ENCODE results near the gene OSBPL5.

OSBPL5 gene

DNA sequence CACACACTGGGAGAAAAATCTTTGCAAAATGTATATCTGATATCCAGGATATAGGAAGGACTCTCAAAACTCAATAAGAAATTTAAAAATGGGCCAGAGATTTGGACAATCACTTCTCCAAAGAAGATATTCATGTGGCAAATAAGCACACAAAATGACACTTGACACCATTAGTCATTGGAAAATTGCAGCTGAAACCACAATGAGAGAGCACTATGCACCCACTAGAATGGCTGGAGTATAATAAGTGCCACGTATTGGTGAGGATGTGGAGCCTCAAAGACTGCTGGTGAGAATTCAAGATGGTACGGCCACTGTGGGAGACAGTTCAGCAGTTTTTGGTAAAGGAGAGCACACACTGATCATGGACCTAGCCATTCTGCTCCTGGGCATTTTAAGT is 12.8 kb upstream of the OSBPL5 start:
- no peak overlapping the region for H3K27ac ChIP-seq
- TF ChIP-seq ZFX (IDR thresholded peaks at IDR 0.05; ENCODE audit: borderline replicate concordance): no peak
- TF ChIP-seq, protein P1, sequence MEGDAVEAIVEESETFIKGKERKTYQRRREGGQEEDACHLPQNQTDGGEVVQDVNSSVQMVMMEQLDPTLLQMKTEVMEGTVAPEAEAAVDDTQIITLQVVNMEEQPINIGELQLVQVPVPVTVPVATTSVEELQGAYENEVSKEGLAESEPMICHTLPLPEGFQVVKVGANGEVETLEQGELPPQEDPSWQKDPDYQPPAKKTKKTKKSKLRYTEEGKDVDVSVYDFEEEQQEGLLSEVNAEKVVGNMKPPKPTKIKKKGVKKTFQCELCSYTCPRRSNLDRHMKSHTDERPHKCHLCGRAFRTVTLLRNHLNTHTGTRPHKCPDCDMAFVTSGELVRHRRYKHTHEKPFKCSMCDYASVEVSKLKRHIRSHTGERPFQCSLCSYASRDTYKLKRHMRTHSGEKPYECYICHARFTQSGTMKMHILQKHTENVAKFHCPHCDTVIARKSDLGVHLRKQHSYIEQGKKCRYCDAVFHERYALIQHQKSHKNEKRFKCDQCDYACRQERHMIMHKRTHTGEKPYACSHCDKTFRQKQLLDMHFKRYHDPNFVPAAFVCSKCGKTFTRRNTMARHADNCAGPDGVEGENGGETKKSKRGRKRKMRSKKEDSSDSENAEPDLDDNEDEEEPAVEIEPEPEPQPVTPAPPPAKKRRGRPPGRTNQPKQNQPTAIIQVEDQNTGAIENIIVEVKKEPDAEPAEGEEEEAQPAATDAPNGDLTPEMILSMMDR (IDR thresholded peaks at IDR 0.05): no peak

- no peak for TF ChIP-seq ZFX (IDR thresholded peaks at IDR 0.05; ENCODE audit: borderline replicate concordance)
- TF ChIP-seq, protein P1 (IDR thresholded peaks at IDR 0.05): no peak
- no peak overlapping the region for H3K27ac ChIP-seq
These were observed 11.4 kb upstream of the OSBPL5 start for GRCh38 chr11:3176487-3176886.

GRCh38 chr11:3175194-3175593 is 10.1 kb upstream of the OSBPL5 start:
- H3K27ac ChIP-seq: no peak overlapping the region
- no peak for TF ChIP-seq ZFX (IDR thresholded peaks at IDR 0.05; ENCODE audit: borderline replicate concordance)
- TF ChIP-seq, protein P1 (IDR thresholded peaks at IDR 0.05): no peak

DNA sequence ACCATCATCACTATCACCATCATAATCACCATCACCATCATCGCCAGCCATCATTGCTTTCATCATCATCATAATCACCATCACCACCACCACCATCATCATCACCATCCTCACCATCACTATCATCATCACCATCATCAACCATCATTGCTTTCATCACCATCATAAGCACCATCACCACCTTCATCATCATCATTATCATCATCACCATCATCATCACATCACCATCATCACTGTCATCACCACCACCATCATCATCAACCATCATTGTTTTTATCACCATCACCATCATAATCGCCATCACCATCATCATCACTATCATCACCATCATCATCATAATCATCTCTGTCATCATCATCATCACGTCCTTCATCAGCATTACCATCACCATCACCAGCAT is 9.3 kb upstream of the OSBPL5 start:
- TF ChIP-seq, protein P1 (IDR thresholded peaks at IDR 0.05): no peak
- TF ChIP-seq ZFX (IDR thresholded peaks at IDR 0.05; ENCODE audit: borderline replicate concordance): no peak
- no peak overlapping the region for H3K27ac ChIP-seq

DNA sequence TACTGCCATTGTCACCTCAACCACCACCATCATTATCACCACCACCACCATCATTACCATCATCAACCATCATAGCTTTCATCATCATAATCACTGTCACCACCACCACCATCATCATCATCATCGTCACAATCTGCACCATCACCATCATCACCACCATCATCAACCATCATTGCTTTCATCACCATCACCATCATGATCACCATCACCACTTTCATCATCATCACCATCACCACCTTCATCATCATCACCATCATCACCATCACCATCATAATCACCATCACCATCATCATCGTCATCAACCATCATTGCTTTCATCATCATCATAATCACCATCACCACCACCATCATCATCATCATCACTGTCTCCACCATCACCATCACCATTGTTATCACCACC is 8.7 kb upstream of the OSBPL5 start:
- TF ChIP-seq, protein P1 (IDR thresholded peaks at IDR 0.05): no peak
- no peak for TF ChIP-seq ZFX (IDR thresholded peaks at IDR 0.05; ENCODE audit: borderline replicate concordance)
- H3K27ac ChIP-seq: no peak overlapping the region

DNA sequence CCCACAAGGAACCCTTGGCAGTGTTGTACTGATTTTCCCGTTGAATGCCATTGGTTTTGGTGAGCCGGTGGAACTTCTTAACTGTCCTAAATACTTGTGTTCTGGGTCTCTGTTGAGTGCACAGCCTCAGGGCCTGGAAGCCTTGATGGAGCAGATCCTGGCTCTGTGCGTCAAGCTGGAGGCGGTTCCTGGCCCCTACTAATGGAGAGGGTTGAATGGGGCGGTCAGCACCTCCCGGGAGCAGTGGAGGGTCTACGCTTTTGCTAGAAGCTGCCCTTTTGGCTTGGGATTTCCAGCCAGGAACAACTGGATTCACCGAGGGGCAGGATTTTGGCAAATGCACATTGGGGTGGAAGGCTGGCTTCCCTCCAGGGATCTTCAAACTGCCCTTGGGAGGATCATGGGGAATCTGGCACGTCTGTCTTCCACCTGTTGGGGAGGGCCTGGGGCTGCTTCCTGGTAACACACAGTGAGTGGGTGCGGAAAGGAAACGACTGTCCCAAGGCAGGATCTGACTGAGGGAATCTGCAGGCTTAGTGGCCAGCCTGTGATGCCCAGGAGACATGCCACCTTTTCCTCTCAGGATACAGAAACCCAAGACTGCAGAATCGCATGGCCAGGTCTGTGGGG is 6.9 kb upstream of the OSBPL5 start:
- no peak for TF ChIP-seq ZFX (IDR thresholded peaks at IDR 0.05; ENCODE audit: borderline replicate concordance)
- TF ChIP-seq, protein P1 (IDR thresholded peaks at IDR 0.05): no peak
- H3K27ac ChIP-seq: no peak overlapping the region

GRCh38 chr11:3170756-3171650 is 5.9 kb upstream of the OSBPL5 start:
- no peak for TF ChIP-seq ZFX (IDR thresholded peaks at IDR 0.05; ENCODE audit: borderline replicate concordance)
- H3K27ac ChIP-seq: no peak overlapping the region
